H1 (cell line): ENCODE results near the gene CCL1.

ENCODE experiments used
- BRCA1 ChIP-seq: IDR thresholded peaks from 2 replicates; pipeline ENCODE4 v1.6.1; 2012; ENCODE audit warnings: low read depth, low read length, improper control_type of control experiment
- CBX5 ChIP-seq: fragments of 300-800, 300-1000 bp; sonication (generic); IDR thresholded peaks from 2 replicates; pipeline ENCODE4 v1.7.1; 2016; ENCODE audit warnings: antibody characterized with exemption, low read length, low read depth
- CEBPB ChIP-seq: IDR thresholded peaks from 2 replicates; pipeline ENCODE4 v1.6.1; 2012; ENCODE audit warnings: low read depth, low read length
- CHD2 ChIP-seq: IDR thresholded peaks from 2 replicates; pipeline ENCODE4 v1.6.1; 2012; ENCODE audit warnings: low read length, improper control_type of control experiment
- EZH2 ChIP-seq: fragments of 200-600 bp; sonication (generic); IDR thresholded peaks from 2 replicates; pipeline ENCODE4 v1.7.1; 2012; ENCODE audit warnings: low read depth, mild to moderate bottlenecking, moderate library complexity, low read length, inconsistent platforms; ENCODE audit not compliant: severe bottlenecking
- FOSL1 ChIP-seq: IDR thresholded peaks from 2 replicates; pipeline ENCODE4 v1.6.1; 2011; ENCODE audit warnings: mild to moderate bottlenecking, low read depth, low read length, moderate library complexity; ENCODE audit not compliant: insufficient read depth
- HDAC6 ChIP-seq: IDR thresholded peaks from one replicate; pipeline ENCODE4 v1.7.1; 2012; ENCODE audit warnings: low read depth, mild to moderate bottlenecking, inconsistent platforms, low read length, moderate library complexity
- JUN ChIP-seq: IDR thresholded peaks from 2 replicates; pipeline ENCODE4 v1.6.1; 2011; ENCODE audit warnings: low read depth, mild to moderate bottlenecking, improper control_type of control experiment, low read length
- RAD21 ChIP-seq, 2 experiments: IDR thresholded peaks in 1 of 2; conservative IDR thresholded peaks in 1 of 2; 2 replicates each; pipeline ENCODE4 v1.6.1; 2011; ENCODE audit warnings: low read depth in 2 of 2, low read length in 2 of 2, improper control_type of control experiment in 1 of 2, inconsistent platforms in 1 of 2, mild to moderate bottlenecking in 1 of 2, moderate library complexity in 1 of 2
- SP4 ChIP-seq: IDR thresholded peaks from 2 replicates; pipeline ENCODE4 v1.6.1; 2012; ENCODE audit warnings: low read length, inconsistent platforms
- TAF1 ChIP-seq: IDR thresholded peaks from 2 replicates; pipeline ENCODE4 v1.6.1; 2011; ENCODE audit warnings: mild to moderate bottlenecking, low read depth, low read length
- TBP ChIP-seq: IDR thresholded peaks from 2 replicates; pipeline ENCODE4 v1.6.1; 2011; ENCODE audit warnings: low read depth, low read length, improper control_type of control experiment
- TF ChIP-seq, protein P1 (sequence below), 3 experiments: IDR thresholded peaks; 1 replicate in 2 of 3; 2 replicates in 1 of 3; pipeline versions ENCODE4 v1.5.1 to v1.6.1; 2011; ENCODE audit warnings: low read length in 3 of 3, mild to moderate bottlenecking in 3 of 3, inconsistent platforms in 2 of 3, low read depth in 1 of 3, moderate library complexity in 1 of 3; ENCODE audit not compliant: insufficient read depth in 1 of 3; ENCODE audit errors: control extremely low read depth in 1 of 3

DNA sequence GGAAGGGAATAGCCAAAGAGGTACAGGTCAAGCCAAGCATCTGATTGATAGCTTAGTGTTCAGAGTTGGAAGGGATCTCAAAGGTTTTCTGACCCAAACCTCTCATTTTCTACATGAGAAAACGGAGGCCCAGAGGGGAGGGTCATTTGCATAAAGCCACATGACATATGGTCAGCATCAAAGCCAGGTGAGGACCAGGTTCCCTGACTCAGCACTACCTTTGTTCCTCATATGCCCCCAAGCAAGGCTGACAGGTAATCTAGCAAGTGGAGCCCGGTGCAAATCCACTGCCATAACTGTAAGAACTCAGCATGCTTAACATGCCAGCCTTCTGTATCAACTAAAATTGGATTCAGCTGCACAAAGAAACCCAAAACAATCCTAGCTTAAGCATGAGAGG is 28.2 kb upstream of the CCL1 start:
- TF ChIP-seq EZH2: no peak
- no peak for TF ChIP-seq HDAC6
- TF ChIP-seq CEBPB: no peak
- TF ChIP-seq TBP: no peak
- TF ChIP-seq, protein P1, sequence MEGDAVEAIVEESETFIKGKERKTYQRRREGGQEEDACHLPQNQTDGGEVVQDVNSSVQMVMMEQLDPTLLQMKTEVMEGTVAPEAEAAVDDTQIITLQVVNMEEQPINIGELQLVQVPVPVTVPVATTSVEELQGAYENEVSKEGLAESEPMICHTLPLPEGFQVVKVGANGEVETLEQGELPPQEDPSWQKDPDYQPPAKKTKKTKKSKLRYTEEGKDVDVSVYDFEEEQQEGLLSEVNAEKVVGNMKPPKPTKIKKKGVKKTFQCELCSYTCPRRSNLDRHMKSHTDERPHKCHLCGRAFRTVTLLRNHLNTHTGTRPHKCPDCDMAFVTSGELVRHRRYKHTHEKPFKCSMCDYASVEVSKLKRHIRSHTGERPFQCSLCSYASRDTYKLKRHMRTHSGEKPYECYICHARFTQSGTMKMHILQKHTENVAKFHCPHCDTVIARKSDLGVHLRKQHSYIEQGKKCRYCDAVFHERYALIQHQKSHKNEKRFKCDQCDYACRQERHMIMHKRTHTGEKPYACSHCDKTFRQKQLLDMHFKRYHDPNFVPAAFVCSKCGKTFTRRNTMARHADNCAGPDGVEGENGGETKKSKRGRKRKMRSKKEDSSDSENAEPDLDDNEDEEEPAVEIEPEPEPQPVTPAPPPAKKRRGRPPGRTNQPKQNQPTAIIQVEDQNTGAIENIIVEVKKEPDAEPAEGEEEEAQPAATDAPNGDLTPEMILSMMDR (IDR thresholded peaks at IDR 0.05; ENCODE audit: control extremely low read depth in 1 of 3, insufficient read depth in 1 of 3, low read depth in 1 of 3, low read length in 3 of 3): peak in 1 of 3 experiments; percentile 16; a peak in 1 of 4 replicates
- TF ChIP-seq SP4: no peak
- TF ChIP-seq CHD2: no peak
- TF ChIP-seq FOSL1: no peak
- no peak for TF ChIP-seq JUN
- TF ChIP-seq TAF1: no peak
- TF ChIP-seq CBX5: no peak
- TF ChIP-seq BRCA1: no peak
- TF ChIP-seq RAD21 (IDR thresholded peaks at IDR 0.05 in 1 of 2, conservative IDR thresholded peaks at IDR 0.05 in 1 of 2; ENCODE audit: low read depth in 2 of 2, low read length in 2 of 2): no peak
